LNCAP (cell line): ENCODE data around the gene TMEM161B.

Experiments used
- TF ChIP-seq, protein P1 (sequence below): fragments of 450-650 bp; IDR thresholded peaks from 2 replicates; pipeline ENCODE4 v1.5.1; 2017; ENCODE audit warnings: mild to moderate bottlenecking

TMEM161B gene

DNA sequence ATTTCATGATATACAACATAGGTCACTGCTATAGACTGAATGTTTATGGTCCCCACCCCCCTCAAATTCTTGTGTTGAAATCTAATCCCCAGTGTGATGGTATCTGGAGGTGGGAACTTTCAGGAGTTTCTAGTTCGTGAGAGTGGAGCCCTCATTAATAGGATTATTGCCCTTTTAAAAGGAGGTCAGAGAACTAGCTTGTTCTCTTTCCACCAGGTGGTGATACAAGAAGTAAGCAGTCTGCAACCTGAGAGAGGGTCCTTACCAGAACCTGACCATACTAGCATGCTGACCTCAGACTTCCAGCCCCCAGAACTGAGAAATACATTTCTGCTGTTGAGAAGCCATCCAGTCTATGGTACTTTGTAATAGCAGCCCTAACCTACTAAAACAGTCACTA lies 33.3 kb downstream of the TMEM161B start:
- TF ChIP-seq, protein P1, sequence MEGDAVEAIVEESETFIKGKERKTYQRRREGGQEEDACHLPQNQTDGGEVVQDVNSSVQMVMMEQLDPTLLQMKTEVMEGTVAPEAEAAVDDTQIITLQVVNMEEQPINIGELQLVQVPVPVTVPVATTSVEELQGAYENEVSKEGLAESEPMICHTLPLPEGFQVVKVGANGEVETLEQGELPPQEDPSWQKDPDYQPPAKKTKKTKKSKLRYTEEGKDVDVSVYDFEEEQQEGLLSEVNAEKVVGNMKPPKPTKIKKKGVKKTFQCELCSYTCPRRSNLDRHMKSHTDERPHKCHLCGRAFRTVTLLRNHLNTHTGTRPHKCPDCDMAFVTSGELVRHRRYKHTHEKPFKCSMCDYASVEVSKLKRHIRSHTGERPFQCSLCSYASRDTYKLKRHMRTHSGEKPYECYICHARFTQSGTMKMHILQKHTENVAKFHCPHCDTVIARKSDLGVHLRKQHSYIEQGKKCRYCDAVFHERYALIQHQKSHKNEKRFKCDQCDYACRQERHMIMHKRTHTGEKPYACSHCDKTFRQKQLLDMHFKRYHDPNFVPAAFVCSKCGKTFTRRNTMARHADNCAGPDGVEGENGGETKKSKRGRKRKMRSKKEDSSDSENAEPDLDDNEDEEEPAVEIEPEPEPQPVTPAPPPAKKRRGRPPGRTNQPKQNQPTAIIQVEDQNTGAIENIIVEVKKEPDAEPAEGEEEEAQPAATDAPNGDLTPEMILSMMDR: no peak

DNA sequence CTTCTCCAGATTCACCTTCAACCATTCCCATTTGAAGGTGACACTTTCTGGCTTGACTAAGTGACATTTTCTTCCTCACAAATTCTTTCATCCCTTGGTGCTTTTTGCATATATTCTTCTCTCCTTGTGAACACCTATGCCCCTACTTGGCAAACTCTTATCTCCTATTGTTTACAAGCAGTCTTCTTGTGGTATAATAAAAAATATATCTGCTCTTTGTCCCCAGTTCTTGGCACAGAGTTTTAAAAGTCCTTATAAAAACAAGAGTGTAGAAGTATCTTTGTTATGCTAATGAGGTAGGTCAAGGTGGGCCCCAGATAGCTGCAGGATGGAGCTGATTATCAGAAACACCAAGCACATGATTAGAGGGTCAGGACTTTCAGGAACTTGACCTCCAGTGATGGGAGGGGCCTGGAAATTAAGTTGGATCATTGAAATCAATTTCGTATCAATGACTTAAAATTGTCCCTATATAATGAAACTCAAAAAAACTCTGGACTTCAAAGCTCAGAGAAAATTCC lies 38.0 kb downstream of the TMEM161B start:
- TF ChIP-seq, protein P1: no peak

DNA sequence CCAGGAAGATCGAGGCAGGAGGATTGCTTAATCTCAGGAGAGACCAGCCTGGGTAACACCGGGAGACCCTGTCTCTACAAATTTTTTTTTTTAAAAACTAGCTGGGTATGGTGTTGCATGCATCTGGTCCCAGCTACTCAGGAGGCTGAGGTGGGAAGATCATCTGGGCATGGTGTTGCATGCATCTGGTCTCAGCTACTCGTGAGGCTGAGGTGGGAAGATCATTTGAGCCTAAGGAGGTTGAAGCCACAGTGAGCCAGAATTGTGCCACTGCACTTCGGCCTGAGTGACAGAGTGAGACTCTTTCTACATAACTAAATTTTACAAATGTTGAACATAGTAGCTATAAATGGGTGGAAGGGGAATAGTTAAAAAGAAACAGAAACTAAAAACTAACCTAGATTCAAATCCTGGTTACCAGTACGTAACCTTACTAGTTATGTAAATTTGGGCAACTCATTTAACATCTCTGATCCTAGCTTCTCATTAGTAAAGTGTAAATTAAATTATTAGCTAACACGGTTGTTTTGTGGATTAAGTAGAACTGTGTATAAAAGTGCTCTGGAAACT lies 41.7 kb downstream of the TMEM161B start:
- TF ChIP-seq, protein P1: no peak

DNA sequence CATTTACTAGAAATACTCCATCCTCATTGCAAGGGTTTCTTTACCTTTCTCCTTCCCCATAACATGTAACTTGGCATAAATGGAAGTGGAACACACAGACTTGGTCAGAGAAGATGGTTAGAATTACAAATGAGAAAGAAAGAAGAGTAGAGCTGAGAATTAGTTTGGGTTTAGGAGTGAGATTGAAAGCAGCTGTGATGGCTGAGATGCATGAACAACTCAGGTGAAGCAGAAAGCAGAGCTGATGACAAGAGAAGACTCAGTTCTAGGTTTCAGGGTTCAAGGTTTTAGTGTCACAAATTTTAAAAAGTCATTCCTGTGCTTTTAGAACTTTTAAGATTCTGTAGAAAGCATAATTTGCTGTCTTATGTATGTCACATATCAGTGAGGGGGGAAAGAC lies 54.0 kb downstream of the TMEM161B start:
- TF ChIP-seq, protein P1: no peak

DNA sequence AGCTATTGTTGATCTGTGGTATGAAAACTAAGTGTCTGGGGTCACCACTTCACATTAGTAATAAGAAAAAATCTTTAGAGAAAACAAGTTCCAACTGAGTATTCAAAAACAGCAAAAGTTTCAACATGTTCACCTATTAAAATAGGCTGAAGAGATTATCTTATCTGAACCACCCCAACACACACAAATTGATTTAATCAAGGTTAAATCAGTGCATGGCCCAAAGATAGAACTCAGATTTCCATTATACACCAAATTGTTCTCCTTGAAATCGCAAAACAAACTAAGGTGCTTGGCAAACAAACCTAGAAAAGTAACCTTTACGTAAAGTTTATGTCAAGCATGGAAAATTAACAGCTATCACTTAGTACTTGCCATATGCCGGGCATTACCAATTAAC lies 61.1 kb downstream of the TMEM161B start:
- TF ChIP-seq, protein P1: no peak

DNA sequence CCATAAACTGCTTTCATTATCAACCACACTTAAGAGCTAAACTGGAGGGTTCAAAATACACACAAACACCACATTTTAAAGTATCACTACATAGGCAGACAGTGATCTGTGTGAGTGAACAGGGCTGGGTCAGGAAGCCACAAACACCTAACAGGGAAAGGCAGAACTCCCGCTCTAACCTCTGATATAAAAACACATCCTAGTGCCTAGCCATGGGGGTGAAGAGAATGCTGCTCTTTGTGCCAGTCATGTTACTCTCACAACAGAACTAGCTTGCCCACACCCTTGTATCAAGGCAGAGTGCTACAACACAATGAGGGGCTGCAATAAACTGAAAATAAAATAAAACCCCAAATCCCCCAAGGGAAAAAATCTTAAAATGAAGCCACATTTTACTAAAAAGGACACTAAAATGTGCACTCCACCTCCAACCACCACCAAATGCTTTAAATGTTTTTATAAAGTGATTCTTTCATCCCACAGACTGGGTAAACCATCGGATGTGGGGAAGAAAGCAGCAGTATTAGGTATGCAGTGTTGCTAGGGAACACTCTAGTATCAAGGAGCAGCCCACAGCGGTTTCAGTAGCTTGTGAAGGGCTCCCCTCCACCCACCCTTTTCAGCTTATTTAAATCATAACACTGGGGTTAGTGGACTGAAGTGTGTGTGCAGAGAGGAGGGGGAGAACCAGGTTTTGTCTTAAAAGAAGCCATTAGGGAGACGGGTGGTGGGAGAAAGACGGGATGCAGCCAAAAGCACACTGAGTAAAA lies 64.5 kb downstream of the TMEM161B start:
- TF ChIP-seq, protein P1: no peak

DNA sequence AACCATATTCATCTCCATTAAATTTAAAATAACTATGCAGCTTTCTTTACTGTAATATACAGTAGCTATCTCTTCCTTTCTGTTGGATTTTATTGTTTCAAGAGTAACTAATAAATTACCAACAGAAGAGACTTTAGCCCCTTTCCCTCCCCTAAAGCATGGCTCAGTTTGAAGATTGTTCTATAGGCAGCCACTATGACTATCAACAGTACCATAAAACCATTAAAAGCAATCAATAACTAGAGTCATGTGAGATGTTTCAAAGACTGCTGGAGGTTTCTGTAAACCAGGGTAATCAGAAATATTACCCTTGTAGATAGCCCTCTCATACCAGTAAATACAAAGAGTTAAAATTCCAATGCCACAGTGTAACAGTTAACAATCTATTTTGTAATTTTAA lies 73.0 kb downstream of the TMEM161B start:
- TF ChIP-seq, protein P1: no peak
